Measurements from ENCODE around the gene TARBP1.
A peak's percentile ranks its signal among the peaks of the same experiment; 100 is the strongest.
"Not testable (repeated sequence)": the region's sequence is repeated elsewhere in the genome, so short reads cannot be mapped to it uniquely, and the experiment has no call there.

TARBP1 gene

GRCh38 chr1:234504251-234504650, 25.3 kb upstream of the TARBP1 start:
- not testable (repeated sequence) for DNase-seq

- DNase-seq = no peak
Observed at GRCh38 chr1:234503193-234504050, 24.4 kb upstream of the TARBP1 start.

- no peak for DNase-seq
Observed at GRCh38 chr1:234502785-234503184, 23.8 kb upstream of the TARBP1 start.

- peak; percentile 73 for DNase-seq
Observed at GRCh38 chr1:234500269-234500668, 21.3 kb upstream of the TARBP1 start.

GRCh38 chr1:234499943-234500245, 20.9 kb upstream of the TARBP1 start:
- no peak for DNase-seq

- peak; percentile 93 for DNase-seq
Observed at GRCh38 chr1:234499119-234499942, 20.4 kb upstream of the TARBP1 start.

- peak; percentile 75 for DNase-seq
Observed at GRCh38 chr1:234498448-234499118, 19.6 kb upstream of the TARBP1 start.

GRCh38 chr1:234497589-234497988, 18.6 kb upstream of the TARBP1 start:
- no peak for DNase-seq

GRCh38 chr1:234495231-234495990, 16.4 kb upstream of the TARBP1 start:
- DNase-seq = peak; percentile 61

- DNase-seq = no peak
Observed at GRCh38 chr1:234494049-234494448, 15.1 kb upstream of the TARBP1 start.

- DNase-seq = no peak
Observed at GRCh38 chr1:234490793-234491479, 12.0 kb upstream of the TARBP1 start.

GRCh38 chr1:234489698-234490077, 10.7 kb upstream of the TARBP1 start:
- DNase-seq = no peak

- no peak for DNase-seq
Observed at GRCh38 chr1:234489007-234489697, 10.2 kb upstream of the TARBP1 start.

GRCh38 chr1:234488054-234489006, 9.4 kb upstream of the TARBP1 start:
- DNase-seq = peak; percentile 75

GRCh38 chr1:234486858-234487840, 8.2 kb upstream of the TARBP1 start:
- DNase-seq = peak; percentile 85

GRCh38 chr1:234484991-234485739, 6.2 kb upstream of the TARBP1 start:
- DNase-seq = no peak

GRCh38 chr1:234484218-234484617, 5.2 kb upstream of the TARBP1 start:
- no peak for DNase-seq

GRCh38 chr1:234481771-234482170, 2.8 kb upstream of the TARBP1 start:
- no peak for DNase-seq
